Fibroblast of skin of back (primary cell): ENCODE data around the gene MYL2.

Experiments
- DNase-seq: peaks from one replicate; pipeline ENCODE4 v3.0.0-alpha.2; 2013

Gene MYL2

GRCh38 chr12:110888256-110888991 lies 32.0 kb downstream of the MYL2 start:
- no peak for DNase-seq

- DNase-seq, result no peak
Measured at GRCh38 chr12:110885152-110885840, 35.1 kb downstream of the MYL2 start.

- no peak for DNase-seq
Measured at GRCh38 chr12:110883251-110883650, 37.1 kb downstream of the MYL2 start.

- DNase-seq, result no peak
Measured at GRCh38 chr12:110880651-110881050, 39.7 kb downstream of the MYL2 start.

GRCh38 chr12:110874781-110875180 lies 45.6 kb downstream of the MYL2 start:
- DNase-seq, result no peak

GRCh38 chr12:110874351-110874750 lies 46.0 kb downstream of the MYL2 start:
- DNase-seq, result no peak

- DNase-seq, result no peak
Measured at GRCh38 chr12:110872100-110872499, 48.3 kb downstream of the MYL2 start.

GRCh38 chr12:110869803-110870202 lies 50.6 kb downstream of the MYL2 start:
- DNase-seq, result no peak

- DNase-seq, result no peak
Measured at GRCh38 chr12:110869026-110869425, 51.4 kb downstream of the MYL2 start.

- DNase-seq, result no peak
Measured at GRCh38 chr12:110865521-110865920, 54.9 kb downstream of the MYL2 start.

GRCh38 chr12:110863161-110863560 lies 57.2 kb downstream of the MYL2 start:
- DNase-seq, result no peak

GRCh38 chr12:110862329-110862728 lies 58.0 kb downstream of the MYL2 start:
- no peak for DNase-seq

- DNase-seq, result no peak
Measured at GRCh38 chr12:110861729-110862128, 58.6 kb downstream of the MYL2 start.
